GM19238 (cell line): ENCODE measurements around the gene FAM83E.
"Not testable (repeated sequence)": the region's sequence is repeated elsewhere in the genome, so short reads cannot be mapped to it uniquely, and the experiment has no call there.

Experiments
- DNase-seq: peaks from one replicate; pipeline ENCODE4 v3.0.0; 2011; ENCODE audit warnings: low spot score; ENCODE audit not compliant: insufficient read length

The FAM83E gene

DNA sequence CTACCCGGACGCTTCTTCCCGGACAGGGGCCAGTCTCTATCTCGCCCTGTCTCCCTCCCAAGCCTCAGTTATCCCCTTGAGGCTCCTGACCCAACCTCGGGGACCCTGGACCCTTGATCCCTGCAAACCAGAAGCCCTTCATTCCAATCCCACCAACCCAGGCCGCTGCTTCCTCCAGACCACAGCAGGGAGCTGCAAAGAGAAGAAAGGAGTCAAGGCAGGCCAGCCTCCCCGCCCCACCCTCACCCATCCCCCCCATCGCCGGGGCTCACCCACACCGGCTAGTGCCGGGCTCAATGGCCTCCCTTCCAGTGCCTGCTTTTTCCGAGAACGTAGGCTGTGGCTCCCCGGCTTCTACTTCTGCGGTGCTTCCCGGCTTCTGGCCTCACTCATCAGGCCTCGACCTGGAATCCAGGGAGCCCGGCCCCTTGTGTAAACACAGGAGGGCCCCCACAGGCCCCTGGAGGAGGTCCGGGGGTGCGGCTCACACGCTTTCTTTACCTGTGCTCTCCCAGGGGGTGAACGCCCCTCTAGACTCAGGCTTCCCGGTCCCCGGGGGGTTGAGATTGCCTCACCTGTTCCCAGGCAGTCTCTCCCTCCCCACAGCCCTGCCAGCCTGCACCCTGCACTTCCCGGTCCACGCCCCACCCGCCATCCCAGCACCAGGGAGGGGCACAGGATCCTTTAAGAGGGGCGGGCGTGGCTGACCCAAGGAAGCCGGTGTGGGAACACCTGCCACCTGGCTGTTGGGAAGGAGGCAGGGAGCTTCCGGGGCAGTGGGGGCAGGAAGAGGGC is at the start of gene FAM83E:
TSS of gene FAM83E (minus strand) at position 641 of the 795 bp plus-strand sequence. CDS start 1,704 bp downstream, outside the sequence.
- no peak for DNase-seq

GRCh38 chr19:48664476-48664875 is 49.6 kb upstream of the FAM83E start:
- DNase-seq = no peak

- no peak for DNase-seq
Observed at GRCh38 chr19:48663667-48664066, 48.8 kb upstream of the FAM83E start.

DNA sequence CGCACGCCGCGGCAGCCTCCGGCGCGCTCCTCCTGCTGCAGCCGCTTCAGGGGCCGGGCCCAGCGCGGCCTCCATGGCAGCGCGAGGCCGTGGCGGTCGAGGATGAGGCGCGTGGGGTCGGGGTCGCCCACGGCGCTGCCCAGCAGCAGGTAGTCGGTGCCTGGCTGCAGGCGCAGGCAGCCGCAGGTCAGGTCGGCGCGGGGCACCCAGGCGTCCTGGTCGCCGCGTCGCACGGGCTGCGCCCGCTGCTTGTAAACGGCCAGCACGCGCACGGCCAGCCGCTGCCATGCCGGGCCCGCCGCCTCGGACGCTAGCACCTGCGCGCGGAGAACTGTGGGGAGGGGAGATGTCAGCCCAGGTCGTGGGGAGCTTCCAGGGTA is 46.8 kb upstream of the FAM83E start:
- DNase-seq = no peak

GRCh38 chr19:48660852-48661710 is 46.2 kb upstream of the FAM83E start:
- peak; percentile 99 for DNase-seq

DNA sequence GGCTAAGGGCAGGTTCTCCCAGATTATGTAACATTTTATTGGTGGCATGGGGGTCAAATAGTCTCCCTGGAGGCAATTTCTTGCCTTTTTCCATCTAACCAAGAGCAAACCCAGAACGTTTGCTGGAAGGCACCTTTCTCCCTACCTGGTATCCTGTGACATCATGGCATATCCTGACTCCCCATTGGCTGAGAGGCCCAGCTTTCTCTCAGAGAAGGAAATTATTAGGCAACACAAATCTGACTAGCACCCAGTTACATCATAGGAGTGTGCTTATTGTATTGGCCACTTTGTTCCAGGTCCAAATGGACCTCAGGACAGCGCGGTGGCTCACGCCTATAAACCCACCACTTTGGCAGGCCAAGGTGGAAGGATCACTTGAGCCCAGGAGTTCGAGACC is 44.9 kb upstream of the FAM83E start:
- DNase-seq = no peak

- no peak for DNase-seq
Observed at GRCh38 chr19:48658483-48658882, 43.6 kb upstream of the FAM83E start.

- DNase-seq = not testable (repeated sequence)
Observed at GRCh38 chr19:48657828-48658227, 43.0 kb upstream of the FAM83E start.

DNA sequence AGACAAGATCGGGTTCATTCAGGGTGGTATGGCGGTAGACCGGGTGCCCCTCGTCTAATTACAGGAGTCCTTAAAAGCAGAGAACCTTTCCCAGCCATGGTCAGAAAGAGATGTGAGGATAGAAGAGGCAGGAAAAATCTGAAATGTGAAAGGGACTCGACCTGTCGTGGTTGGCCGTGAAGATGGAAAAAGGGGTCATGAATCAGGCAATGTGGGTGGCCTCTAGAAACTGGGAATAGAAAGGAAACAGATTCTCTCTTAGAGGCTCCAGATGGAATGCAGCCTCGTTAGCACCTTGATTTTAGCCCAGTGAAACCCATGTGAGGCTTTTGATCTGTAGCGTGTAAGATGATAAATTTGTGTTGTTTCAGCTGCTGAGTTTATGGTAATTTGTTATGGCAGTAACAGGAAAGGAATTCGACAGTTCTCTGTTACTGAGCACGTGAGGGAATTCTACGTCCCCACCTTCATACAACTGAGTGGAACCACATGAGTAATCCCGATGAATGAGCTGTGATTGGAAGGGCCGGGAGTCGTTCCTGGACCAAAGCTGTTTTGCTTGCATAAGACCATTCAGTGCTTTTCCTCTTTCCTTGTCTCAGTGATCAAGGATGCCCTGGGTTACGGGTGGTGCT is 42.1 kb upstream of the FAM83E start:
- DNase-seq = no peak

DNA sequence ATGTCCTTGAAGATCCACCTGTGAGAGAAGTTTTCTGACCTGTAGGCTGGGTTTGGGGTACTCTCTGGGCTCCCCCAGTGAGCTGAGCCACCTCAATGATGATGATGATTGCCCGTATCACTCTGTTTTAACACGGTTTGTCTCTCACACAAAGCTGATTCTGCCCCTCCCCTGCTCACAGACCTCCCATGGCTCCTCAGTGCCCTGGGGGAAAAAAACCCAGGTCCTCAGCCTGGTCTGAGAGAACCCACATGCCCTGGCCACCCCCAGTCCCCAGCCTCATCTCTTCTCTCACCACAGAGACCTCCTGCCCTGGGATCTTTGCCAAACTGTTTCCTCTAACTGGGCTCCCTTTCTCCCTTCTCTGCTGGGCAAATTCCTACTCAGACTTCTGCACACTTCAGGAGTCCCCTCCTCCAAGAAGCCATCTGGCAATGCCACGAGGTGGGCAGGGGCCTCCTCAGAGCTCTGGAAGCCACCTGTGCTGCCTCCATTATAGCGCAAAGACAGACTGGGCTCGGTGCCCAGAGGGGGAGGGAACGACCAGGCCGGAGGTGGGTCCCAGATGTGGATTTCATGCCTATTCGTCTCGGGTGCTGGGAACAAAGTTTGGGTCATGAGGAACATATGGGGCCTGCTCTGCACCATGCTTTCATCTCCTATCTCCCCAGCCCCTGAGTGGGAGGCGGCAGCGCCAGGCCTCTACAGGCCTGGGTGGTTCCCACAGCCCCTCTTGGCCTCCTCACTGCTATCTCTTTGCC is 39.6 kb upstream of the FAM83E start:
- no peak for DNase-seq

DNA sequence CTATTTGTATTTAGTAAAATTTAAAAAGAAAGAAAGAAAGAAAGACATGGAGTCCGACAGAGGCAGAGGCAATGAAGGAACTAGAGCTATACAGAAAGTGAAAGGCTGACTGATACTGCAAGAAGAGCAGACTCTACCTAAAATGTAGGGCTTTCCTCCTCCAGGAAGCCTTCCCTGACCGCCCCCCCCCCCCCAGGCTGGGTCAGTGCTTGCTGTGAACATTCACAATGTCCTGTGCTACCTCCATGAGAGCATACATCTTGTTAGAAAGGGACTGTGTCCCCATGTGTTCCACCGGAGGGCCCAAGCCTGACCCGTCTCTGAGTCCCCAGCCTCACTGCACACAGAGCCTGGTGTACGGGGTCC is 36.8 kb upstream of the FAM83E start:
- DNase-seq = no peak

GRCh38 chr19:48650974-48651682 is 36.3 kb upstream of the FAM83E start:
- no peak for DNase-seq

DNA sequence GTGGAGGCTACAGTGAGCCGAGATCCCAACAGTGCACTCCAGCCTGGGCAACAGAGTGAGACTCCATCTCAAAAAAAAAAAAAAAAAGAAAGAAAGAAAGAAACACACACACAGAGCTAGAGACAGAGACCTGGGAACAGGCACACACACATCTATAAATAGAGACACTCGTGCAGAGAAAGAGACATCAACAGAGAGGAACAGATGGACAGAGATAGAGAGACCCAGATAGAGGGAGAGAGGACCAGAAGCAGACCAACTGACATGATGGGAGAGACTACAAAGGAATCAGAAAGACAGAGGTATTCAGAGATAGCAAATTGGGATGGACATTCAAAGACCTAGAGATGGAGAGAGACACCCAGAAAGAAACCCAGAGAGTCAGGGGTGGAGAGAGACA is 33.3 kb upstream of the FAM83E start:
- DNase-seq = no peak

DNA sequence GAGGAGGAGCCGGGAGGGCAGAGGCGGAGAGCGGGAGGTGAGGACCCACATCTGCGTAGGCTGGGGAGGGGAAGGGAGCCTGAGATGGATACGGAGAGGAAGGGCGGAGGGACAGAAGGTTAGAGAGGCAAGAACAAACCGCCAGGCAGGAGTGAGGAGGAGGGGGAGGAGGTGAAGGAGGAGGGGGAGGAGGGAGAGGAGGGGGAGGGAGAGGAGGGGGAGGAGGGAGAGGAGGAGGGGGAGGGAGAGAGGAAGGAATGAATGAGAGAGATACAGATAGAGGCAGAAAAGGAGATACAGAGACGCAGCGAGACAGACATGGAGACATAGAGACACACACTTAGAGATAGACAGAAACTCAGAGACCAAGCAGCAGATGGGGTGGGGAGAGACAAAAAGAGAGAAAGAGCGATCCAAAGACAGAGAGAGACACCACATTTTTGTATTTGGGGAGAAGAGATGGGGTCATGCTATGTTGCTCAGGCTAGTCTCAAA is 31.9 kb upstream of the FAM83E start:
- DNase-seq = no peak

- peak; percentile 93 for DNase-seq
Observed at GRCh38 chr19:48646001-48646721, 31.3 kb upstream of the FAM83E start, which contains the start of gene CA11. CA11 (minus strand) TSS chr19:48646187; CDS start chr19:48645632, 555 bp downstream.

GRCh38 chr19:48645620-48646000 is 30.7 kb upstream of the FAM83E start:
- DNase-seq = no peak

DNA sequence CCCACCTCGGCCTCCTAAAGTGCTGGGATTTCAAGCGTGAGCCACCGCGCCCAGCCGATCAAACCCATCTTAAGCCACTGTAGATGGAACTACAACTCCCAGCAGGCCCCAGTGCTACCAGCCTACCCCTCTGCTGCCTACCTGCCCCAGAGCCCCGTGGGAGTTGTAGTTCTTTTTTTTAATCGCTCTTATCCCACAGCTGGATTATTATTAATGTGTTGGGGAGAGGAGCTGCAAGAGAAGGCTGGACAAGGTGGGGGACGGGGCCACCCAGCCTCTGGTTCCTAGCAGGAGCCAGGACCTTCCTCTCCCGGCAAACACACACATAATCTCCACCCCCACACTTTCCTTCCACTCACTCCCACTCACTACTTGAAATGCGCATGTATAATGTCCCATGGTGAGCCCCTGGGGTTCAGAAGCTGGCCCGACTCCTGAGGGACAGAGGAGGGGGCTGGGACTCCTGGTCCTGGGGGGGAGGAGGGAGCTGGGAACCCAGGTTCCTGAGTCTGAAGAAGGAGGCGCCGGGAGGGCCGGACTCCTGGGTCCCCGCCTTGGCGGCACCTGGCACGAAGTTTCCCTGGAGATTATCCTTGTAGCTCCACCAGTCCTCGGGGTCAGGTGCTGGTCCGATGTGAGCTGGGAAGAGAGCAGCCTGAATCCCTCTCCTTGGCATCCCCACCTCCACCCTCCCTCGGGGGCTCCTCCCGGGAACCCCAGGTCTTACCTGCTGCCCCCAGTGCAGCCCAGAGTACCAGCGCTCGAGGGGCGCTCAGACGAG is 30.2 kb upstream of the FAM83E start:
- no peak for DNase-seq

- DNase-seq = no peak
Observed at GRCh38 chr19:48644355-48644754, 29.5 kb upstream of the FAM83E start.

DNA sequence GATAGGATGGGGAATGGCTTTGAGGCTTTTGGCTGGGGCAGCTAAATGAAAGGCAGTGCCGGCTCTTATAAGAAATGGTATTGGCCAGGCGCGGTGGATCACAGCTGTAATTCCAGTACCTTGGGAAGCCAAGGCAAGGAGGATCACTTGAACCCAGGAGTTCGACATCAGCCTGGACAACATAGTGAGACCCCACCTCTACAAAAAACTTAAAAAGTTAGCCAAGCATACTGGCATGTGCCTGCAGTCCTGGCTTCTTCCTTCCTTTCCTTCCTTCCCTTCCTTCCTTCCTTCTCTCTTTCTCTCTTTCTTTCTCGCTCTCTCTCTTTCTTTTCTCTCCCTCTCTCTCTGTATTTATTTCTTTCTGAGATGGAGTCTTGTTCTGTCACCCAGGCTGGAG is 28.0 kb upstream of the FAM83E start:
- no peak for DNase-seq
